Mucosa of stomach (tissue), 1 donor: ENCODE results near the gene GLIS1.

Source experiments
- H3K27me3 ChIP-seq: one replicate; pipeline ENCODE4 v1.7.0; 2013; ENCODE audit warnings: mild to moderate bottlenecking, low read length; ENCODE audit not compliant: control insufficient read depth, insufficient read depth
- H3K36me3 ChIP-seq: one replicate; pipeline ENCODE4 v1.7.0; 2013; ENCODE audit warnings: low read length; ENCODE audit not compliant: control insufficient read depth, insufficient read depth
- H3K4me1 ChIP-seq: one replicate; pipeline ENCODE4 v1.7.0; 2013; ENCODE audit warnings: mild to moderate bottlenecking, low read length; ENCODE audit not compliant: control insufficient read depth, insufficient read depth
- H3K4me3 ChIP-seq: one replicate; pipeline ENCODE4 v1.7.0; 2013; ENCODE audit warnings: low read length
- H3K9ac ChIP-seq: one replicate; pipeline ENCODE4 v1.7.0; 2013; ENCODE audit warnings: mild to moderate bottlenecking, low read length, moderate library complexity
- H3K9me3 ChIP-seq: one replicate; pipeline ENCODE4 v1.7.0; 2013; ENCODE audit warnings: mild to moderate bottlenecking, low read length, moderate library complexity; ENCODE audit not compliant: control insufficient read depth
- donor health status: Pancreatic carcinoma.

Gene GLIS1

DNA sequence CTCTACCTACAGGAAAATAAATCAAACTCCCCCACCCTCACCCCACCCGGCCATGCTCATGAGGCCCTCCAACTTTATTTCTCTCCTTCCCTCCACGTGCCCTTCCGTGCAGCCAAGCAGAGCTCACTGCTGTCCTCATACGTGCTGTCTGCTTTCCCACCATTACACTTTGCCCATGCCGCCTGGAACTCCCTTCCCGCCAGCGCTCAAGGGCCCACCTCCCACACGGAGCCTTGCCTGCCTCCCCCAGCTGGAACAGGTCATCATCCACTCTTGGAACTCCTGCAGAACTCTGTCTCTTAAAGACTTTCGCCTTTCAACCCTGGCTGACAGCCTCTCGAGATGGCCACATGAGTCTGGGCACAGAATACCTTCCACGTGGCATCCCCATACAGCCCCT, 42.4 kb downstream of the GLIS1 start:
- no peaks in the 10 kb centered on the region for H3K9me3 ChIP-seq
- no peak overlapping the region for H3K4me3 ChIP-seq
- no peak overlapping the region for H3K9ac ChIP-seq
- H3K4me1 ChIP-seq, result peaks cover 5% of the 10 kb centered on the region
- H3K36me3 ChIP-seq, result no peaks in the 10 kb centered on the region
- no peaks in the 10 kb centered on the region for H3K27me3 ChIP-seq

DNA sequence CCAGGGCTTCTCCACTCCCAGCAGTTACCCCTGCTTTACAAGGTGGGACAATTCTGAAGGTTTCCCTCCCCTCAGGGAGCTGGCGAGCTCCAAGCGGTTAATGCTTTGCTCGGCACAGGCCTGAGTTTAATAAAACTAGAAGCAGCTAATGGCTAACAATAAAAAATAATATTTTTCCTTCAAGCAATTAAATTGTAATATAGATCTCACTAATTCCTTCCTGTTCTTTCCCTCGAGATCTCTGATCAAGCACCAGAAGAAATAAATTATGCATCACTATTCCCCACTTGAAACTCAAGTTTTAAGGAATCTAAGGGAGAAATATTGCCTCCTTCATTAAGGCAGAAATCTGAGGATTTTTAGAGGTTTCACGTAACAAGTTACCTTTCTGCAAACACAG, 42.9 kb downstream of the GLIS1 start:
- Histone ChIP-seq H3K4me1 (peaks cover 5% of the 10 kb centered on the region), H3K9me3 (no peaks in the 10 kb centered on the region), H3K4me3 (no peak overlapping the region), H3K27me3 (no peaks in the 10 kb centered on the region), H3K36me3 (no peaks in the 10 kb centered on the region), H3K9ac (no peak overlapping the region)

DNA sequence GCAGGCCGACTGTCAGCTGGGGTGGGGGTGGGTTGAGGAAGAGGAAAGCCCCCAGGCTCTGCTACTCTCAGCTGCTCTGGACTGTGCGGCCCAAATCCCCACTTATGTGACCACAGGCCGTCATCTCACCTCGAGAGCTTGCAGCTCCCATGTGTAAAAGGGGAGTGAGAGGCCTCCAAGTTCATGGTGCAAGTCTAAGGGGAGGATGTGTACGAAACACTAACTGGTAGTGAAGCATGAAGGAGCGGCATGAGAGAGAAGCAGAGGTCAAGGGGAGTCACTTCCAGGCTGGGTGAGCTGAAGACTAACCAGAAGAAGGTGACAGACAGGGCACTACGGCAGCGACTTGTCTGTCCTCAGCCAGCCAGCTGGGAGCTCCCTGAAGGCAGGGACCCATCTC, 43.8 kb downstream of the GLIS1 start:
- Histone ChIP-seq H3K9ac (no peak overlapping the region), H3K9me3 (no peaks in the 10 kb centered on the region), H3K27me3 (no peaks in the 10 kb centered on the region), H3K36me3 (no peaks in the 10 kb centered on the region), H3K4me3 (no peak overlapping the region), H3K4me1 (peaks cover 5% of the 10 kb centered on the region)

DNA sequence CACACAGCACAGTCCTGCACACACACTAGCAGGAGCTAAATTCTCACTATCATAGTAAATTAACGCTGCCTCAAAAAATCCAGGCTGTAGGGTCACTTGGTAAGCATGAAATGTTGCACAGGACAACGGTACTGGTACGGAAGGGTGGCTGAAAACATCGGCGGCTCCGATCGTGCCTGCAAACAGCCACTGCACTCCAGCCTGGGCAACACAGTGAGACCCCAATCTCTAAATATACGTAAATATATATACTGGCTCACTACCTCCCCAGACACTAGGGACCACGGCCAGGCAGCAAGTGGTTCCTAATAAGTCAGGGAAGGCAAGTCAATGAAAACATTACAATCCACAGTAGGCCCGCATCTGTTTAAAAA, 44.3 kb downstream of the GLIS1 start:
- Histone ChIP-seq H3K4me1 (peaks cover 5% of the 10 kb centered on the region), H3K27me3 (no peaks in the 10 kb centered on the region), H3K9ac (no peak overlapping the region), H3K36me3 (no peaks in the 10 kb centered on the region), H3K4me3 (no peak overlapping the region), H3K9me3 (no peaks in the 10 kb centered on the region)

DNA sequence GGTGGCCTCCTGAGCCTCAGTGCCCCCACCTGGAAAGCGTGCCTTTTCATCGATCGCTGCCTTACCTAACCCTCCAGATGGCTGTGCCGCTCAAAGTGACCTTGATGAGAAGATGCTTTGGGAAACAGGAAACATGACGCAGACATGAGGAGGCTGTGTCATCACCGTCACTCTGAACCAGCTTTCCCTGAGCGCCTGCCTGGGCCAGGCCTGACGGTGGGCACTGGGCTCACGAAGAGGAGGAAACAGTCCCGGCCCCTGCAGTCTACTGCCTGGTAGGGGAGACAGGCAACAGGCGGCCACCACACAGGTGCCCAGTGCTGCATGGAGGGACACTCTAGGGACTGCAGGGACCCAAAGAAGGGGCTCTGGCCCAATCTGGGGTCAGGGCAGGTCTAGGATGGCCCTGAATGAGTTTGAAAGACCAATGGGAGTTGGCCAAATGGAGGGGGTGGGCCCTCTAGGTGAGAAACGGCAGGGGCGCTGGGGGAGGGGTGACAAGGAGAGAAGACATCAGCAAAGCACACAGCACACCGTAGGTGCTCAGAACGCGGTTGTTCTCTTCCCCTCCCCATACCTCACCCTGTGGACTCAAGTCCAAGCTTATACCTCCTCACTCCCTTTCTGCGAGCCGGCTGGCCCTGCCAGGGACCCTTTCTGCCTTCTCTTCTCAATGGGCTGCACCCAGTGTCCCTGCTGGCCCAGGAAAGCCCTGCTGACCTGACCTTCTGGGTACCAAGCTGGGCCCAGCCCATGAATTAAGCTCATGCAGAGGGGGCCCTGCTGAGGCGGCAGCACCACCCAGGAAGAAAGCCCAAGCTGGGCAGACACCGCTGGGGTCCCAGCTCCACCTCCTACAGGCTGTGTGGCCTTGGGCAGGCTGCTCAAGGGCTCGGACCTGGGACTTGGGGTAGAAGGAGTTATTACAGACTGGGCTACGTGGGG, 44.9 kb downstream of the GLIS1 start:
- Histone ChIP-seq H3K36me3 (no peaks in the 10 kb centered on the region), H3K9ac (no peak overlapping the region), H3K4me3 (no peak overlapping the region), H3K4me1 (peaks cover 5% of the 10 kb centered on the region), H3K9me3 (no peaks in the 10 kb centered on the region), H3K27me3 (no peaks in the 10 kb centered on the region)

DNA sequence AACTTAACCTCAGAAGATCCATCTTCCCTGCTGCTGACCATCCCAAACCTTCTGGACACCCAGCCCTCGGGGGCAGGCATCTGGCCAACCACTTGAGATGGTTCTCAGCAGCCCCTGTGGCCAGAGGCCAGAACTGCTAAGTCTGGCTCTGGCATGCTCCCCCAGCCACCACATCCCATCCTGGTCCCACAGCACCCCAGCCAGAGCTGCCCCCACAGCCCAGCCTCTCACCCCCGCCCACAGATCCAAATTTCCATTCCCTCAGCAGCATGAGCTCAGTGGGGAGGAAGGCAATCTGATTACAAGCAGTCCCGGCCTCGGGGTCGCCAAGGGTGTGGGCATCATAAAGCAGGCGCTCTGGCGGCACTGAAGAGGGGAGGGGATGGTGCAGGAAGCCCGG, 45.6 kb downstream of the GLIS1 start:
- H3K27me3 ChIP-seq, result peaks cover 3% of the 10 kb centered on the region
- H3K36me3 ChIP-seq, result no peaks in the 10 kb centered on the region
- peaks cover 2% of the 10 kb centered on the region for H3K4me1 ChIP-seq
- H3K9ac ChIP-seq, result no peak overlapping the region
- no peaks in the 10 kb centered on the region for H3K9me3 ChIP-seq
- H3K4me3 ChIP-seq, result no peak overlapping the region

DNA sequence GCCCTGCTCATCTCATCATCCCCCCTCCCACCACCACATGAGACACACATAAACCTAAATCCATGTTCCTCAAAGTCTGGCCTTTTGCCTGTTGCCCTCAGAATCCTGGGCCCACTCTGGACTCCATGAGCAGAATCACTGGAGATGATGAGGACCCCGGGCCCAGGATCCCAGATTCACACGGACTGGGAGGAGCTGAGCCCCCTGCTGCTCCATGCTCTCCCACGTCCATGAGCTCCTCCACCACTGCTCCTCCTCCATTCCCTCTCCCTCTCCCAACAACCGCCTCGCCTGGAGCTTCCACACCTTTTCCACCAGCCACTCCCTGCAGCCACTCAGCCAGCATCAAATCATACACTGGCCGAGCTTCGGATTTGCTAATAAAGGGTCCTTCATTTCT, 47.6 kb downstream of the GLIS1 start:
- Histone ChIP-seq H3K9me3 (no peaks in the 10 kb centered on the region), H3K4me1 (no peaks in the 10 kb centered on the region), H3K27me3 (peaks cover 16% of the 10 kb centered on the region), H3K9ac (no peak overlapping the region), H3K36me3 (no peaks in the 10 kb centered on the region), H3K4me3 (no peak overlapping the region)

DNA sequence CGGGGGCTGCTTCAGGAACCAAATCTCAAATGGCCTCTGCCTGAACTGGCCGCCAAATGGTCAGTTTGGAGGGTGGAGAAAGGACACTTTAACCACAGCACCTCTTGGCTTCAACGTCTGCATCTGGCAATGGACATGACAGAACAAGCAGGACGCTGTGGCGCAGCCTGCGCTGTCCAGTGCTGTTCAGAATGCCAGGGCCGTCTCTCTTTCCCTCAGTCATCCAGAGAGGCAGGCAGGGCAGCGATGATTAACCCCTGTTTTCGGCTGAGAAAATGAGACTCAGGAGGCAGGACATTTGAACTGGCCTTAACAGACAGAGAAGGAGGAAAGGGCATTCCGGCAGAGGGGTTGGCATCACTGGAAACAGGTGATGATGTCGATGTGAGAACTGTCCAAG, 48.6 kb downstream of the GLIS1 start:
- Histone ChIP-seq H3K36me3 (no peaks in the 10 kb centered on the region), H3K4me1 (peaks cover 3% of the 10 kb centered on the region), H3K9me3 (no peaks in the 10 kb centered on the region), H3K4me3 (no peak overlapping the region), H3K27me3 (peaks cover 26% of the 10 kb centered on the region), H3K9ac (no peak overlapping the region)

DNA sequence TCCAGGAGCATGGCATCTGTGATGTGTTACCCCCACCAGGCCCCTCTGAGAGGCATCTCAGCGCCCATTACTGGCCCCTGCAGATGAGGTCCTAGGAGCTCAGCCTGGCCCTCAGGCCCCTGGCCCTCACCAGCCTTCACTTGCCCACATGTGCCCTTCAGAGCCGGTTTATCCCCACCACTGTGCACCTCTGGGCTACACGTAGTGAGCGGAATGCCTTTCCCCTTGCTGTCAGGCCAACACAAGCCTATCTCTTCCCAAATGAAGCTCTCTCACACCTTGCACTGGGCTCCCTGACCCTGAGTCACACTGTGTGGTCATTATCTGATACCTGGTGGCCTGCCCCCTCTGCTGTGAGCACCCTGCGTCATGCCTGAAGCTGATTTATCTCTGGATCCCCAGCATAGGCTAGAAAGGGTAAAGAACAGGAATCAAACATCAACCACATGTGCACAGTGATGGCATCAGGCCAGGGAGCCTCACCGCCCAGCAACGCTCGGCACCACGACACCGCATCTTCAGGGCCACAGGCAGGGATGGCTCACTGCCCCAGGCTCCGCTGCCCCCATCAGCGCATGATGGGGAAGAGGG, 49.1 kb downstream of the GLIS1 start:
- no peaks in the 10 kb centered on the region for H3K9me3 ChIP-seq
- peaks cover 31% of the 10 kb centered on the region for H3K27me3 ChIP-seq
- no peak overlapping the region for H3K9ac ChIP-seq
- no peak overlapping the region for H3K4me3 ChIP-seq
- H3K4me1 ChIP-seq, result peaks cover 3% of the 10 kb centered on the region
- no peaks in the 10 kb centered on the region for H3K36me3 ChIP-seq

DNA sequence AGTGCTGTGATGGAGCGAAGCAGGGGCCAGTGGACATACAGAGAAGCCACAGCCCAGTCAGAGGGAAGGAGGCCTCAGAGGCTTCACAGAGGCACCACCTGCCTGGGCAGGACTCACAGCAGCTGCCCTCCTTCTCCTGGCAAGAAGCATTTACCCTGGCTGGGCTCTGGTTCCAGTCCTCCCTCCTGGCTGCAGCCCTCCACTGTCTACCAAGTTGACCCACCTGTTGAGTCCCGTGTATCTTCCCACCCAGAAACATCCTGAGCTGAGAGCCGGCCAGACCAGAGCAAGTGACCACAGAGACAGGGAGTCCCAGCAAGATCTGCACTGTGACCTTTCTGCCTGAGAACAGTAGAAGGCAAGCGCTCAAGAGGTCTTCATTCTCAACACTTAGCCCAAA, 49.7 kb downstream of the GLIS1 start:
- no peaks in the 10 kb centered on the region for H3K9me3 ChIP-seq
- H3K27me3 ChIP-seq, result peaks cover 38% of the 10 kb centered on the region

DNA sequence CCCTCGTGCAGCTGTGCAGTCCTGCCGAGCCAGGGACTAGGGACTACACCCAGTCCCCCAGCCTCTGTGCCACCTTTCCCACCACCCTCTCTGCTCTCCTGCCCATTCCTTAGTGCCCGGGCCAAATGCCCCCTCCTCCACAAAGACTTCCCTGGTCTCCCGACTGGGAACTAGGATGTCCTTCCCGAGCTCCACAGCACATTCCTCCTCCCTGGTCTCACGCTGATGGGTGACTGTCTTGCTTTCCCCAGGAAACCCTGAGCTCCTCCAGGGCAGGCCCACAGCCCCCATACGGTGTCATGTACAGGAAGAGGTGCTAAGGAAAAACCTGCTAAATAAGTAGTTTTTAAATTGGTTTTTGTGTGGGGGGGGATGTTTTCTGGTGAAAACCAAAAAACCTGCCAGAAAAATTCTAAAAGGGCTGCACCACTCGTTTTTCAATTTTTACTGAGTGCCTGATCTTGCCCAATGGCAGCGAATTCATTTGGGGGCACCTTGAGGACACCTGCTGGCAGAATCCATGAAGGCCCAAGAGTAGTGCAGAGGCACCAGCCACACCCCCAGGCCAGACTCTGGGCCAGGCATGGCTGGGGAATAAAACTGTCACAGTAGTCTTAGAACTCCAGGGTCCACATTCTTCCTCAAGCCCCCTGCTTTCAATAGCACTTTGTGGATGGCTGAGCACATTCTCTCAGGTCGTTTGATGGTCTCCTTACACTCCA, 50.4 kb downstream of the GLIS1 start:
- H3K36me3 ChIP-seq, result no peaks in the 10 kb centered on the region
- H3K27me3 ChIP-seq, result peaks cover 44% of the 10 kb centered on the region
- H3K9ac ChIP-seq, result no peak overlapping the region
- peaks cover 3% of the 10 kb centered on the region for H3K4me1 ChIP-seq
- no peaks in the 10 kb centered on the region for H3K9me3 ChIP-seq
- H3K4me3 ChIP-seq, result no peak overlapping the region

More for the DNA sequence above, 49.7 kb downstream of the GLIS1 start:
- Histone ChIP-seq H3K4me1 (peaks cover 3% of the 10 kb centered on the region), H3K36me3 (no peaks in the 10 kb centered on the region), H3K9ac (no peak overlapping the region), H3K4me3 (no peak overlapping the region)

DNA sequence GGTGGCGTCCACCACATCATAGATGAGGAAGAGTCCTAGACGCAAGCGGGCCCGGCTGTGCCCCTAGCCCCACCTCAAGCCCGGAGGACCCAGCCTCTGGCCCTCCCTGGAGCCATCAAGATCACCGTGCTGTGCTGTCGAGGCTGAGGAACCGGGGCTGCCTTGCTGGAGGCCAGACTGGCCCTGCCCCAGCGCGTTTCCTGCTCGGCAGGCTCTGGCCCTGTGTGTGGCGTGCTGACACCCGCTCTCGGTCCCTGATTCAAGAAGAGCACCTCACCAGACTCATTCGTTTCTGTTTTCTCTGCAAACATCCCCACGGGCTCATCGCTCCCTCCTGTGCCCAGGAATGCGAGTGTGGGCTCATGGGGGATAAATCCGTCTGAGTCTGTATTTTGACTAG, 51.1 kb downstream of the GLIS1 start:
- H3K27me3 ChIP-seq, result peaks cover 45% of the 10 kb centered on the region
- H3K9me3 ChIP-seq, result no peaks in the 10 kb centered on the region
- H3K36me3 ChIP-seq, result no peaks in the 10 kb centered on the region

More for the DNA sequence above, 51.1 kb downstream of the GLIS1 start:
- Histone ChIP-seq H3K9ac (no peak overlapping the region), H3K4me3 (no peak overlapping the region), H3K4me1 (peaks cover 3% of the 10 kb centered on the region)
